SK-N-SH (cell line): ENCODE measurements around the gene ASB18. TPM values are rescaled to one million over a fixed set of nuclear protein-coding genes. Genes with fewer than 3 reads are reported as not detected.

Source experiments
- CTCF ChIA-PET: fragments of 300-600, 350-600 bp; formaldehyde crosslinking; extraction: SDS; loops from one replicate; lab custom pipeline; 2021; lab: Yijun Ruan, JAX
- POLR2A ChIA-PET: fragments of 350-600 bp; sonication (Branson Sonifier 250); formaldehyde crosslinking; extraction: SDS; loops from one replicate; lab custom pipeline; 2020; ENCODE audit warnings: antibody characterized with exemption, inconsistent platforms; lab: Yijun Ruan, JAX
- DNase-seq: peaks from one replicate; pipeline ENCODE4 v3.0.0; 2012
- H2AFZ ChIP-seq: fragments of 200-600 bp; sonication (generic); 2 replicates; pipeline ENCODE4 v1.8.1; 2016; ENCODE audit warnings: antibody characterized with exemption, mild to moderate bottlenecking, low read depth
- H3F3A ChIP-seq: fragments of 200-600 bp; sonication (generic); replicated peaks from 2 replicates; pipeline ENCODE3; 2016; ENCODE audit warnings: antibody characterized with exemption, mild to moderate bottlenecking; ENCODE audit not compliant: insufficient read depth
- H3K27ac ChIP-seq, 2 experiments: fragments of 200-500 bp in 1 of 2; fragments of 200-600 bp in 1 of 2; sonication (Bioruptor generic) in 1 of 2; sonication (generic), shearing (Covaris generic) in 1 of 2; 2 replicates each; pipeline versions ENCODE4 v1.5.1 to v1.6.1; 2014 to 2016; ENCODE audit warnings: low read depth in 2 of 2, inconsistent platforms in 1 of 2, low read length in 1 of 2, mild to moderate bottlenecking in 1 of 2, mixed read lengths in 1 of 2
- H3K27me3 ChIP-seq: fragments of 200-600 bp; sonication (generic), shearing (Covaris generic); 2 replicates; pipeline ENCODE4 v1.6.1; 2016; ENCODE audit warnings: mixed run types; ENCODE audit not compliant: insufficient read depth
- H3K36me3 ChIP-seq, 2 experiments: fragments of 200-500 bp in 1 of 2; fragments of 200-600 bp in 1 of 2; sonication (Bioruptor generic) in 1 of 2; sonication (generic) in 1 of 2; replicated peaks in 1 of 2; 2 replicates each; pipeline versions ENCODE3 to v1.5.1; 2014 to 2016; ENCODE audit warnings: low read length in 1 of 2, mild to moderate bottlenecking in 1 of 2; ENCODE audit not compliant: insufficient read depth in 2 of 2, control insufficient read depth in 1 of 2
- H3K4me1 ChIP-seq, 2 experiments: fragments of 200-500 bp in 1 of 2; fragments of 200-600 bp in 1 of 2; sonication (Bioruptor generic) in 1 of 2; sonication (generic), shearing (Covaris generic) in 1 of 2; 2 replicates each; pipeline versions ENCODE4 v1.5.1 to v1.6.1; 2014 to 2016; ENCODE audit warnings: low read depth in 1 of 2, low read length in 1 of 2, mixed run types in 1 of 2; ENCODE audit not compliant: insufficient read depth in 2 of 2, control insufficient read depth in 1 of 2
- H3K4me2 ChIP-seq: fragments of 200-600 bp; sonication (generic), shearing (Covaris generic); 2 replicates; pipeline ENCODE4 v1.6.1; 2017; ENCODE audit warnings: mixed run types
- H3K4me3 ChIP-seq, 2 experiments: fragments of 200-500 bp in 1 of 2; fragments of 200-600 bp in 1 of 2; sonication (Bioruptor generic) in 1 of 2; sonication (generic), shearing (Covaris generic) in 1 of 2; 2 replicates each; pipeline versions ENCODE4 v1.5.1 to v1.8.1; 2014 to 2016; ENCODE audit warnings: low read depth in 2 of 2, inconsistent platforms in 1 of 2, low read length in 1 of 2, mild to moderate bottlenecking in 1 of 2, mixed read lengths in 1 of 2, moderate library complexity in 1 of 2
- H3K79me2 ChIP-seq: fragments of 200-600 bp; sonication (generic); 2 replicates; pipeline ENCODE4 v1.8.1; 2017; ENCODE audit warnings: mild to moderate bottlenecking; ENCODE audit not compliant: insufficient read depth
- H3K9ac ChIP-seq: fragments of 200-600 bp; sonication (generic); 2 replicates; pipeline ENCODE4 v1.6.1; 2017; ENCODE audit warnings: mixed run types
- H3K9me2 ChIP-seq: fragments of 200-600 bp; sonication (generic); 2 replicates; pipeline ENCODE4 v1.6.1; 2017; ENCODE audit warnings: mixed run types
- H3K9me3 ChIP-seq: fragments of 200-600 bp; sonication (generic); 2 replicates; pipeline ENCODE4 v1.6.1; 2017; ENCODE audit warnings: mixed run types, mild to moderate bottlenecking, moderate library complexity
- H4K20me1 ChIP-seq: fragments of 200-600 bp; sonication (generic); 2 replicates; pipeline ENCODE4 v1.6.1; 2017; ENCODE audit warnings: mild to moderate bottlenecking, mixed run types; ENCODE audit not compliant: insufficient read depth
- CHD2 ChIP-seq: fragments of 150-350 bp; IDR thresholded peaks from 2 replicates; pipeline ENCODE4 v1.6.1; 2018; ENCODE audit warnings: low read length; ENCODE audit not compliant: partially characterized antibody
- EP300 ChIP-seq, 2 experiments: IDR thresholded peaks; 2 replicates each; pipeline versions ENCODE4 v1.4.0 to v1.6.1; 2012; ENCODE audit warnings: borderline replicate concordance in 1 of 2, low read depth in 1 of 2, low read length in 1 of 2
- EZH2phosphoT487 ChIP-seq: fragments of 200-600 bp; sonication (generic); IDR thresholded peaks from 2 replicates; pipeline ENCODE4 v1.6.1; 2017; ENCODE audit warnings: low read depth, mixed run types, mild to moderate bottlenecking, antibody characterized with exemption, moderate library complexity, borderline replicate concordance
- FOSL2 ChIP-seq: IDR thresholded peaks from 2 replicates; pipeline ENCODE4 v1.4.0; 2012; ENCODE audit warnings: low read depth, mild to moderate bottlenecking, moderate library complexity, borderline replicate concordance
- FOXM1 ChIP-seq: IDR thresholded peaks from 2 replicates; pipeline ENCODE4 v1.4.0; 2012; ENCODE audit warnings: low read depth, mild to moderate bottlenecking
- GABPA ChIP-seq: IDR thresholded peaks from 2 replicates; pipeline ENCODE4 v1.4.0; 2012; ENCODE audit warnings: low read depth, mild to moderate bottlenecking
- GATA2 ChIP-seq: sonication (generic); formaldehyde crosslinking; IDR thresholded peaks from 2 replicates; pipeline ENCODE4 v1.5.0; 2020; ENCODE audit warnings: mild to moderate bottlenecking, missing genetic modification reagents
- JUND ChIP-seq: IDR thresholded peaks from 2 replicates; pipeline ENCODE4 v1.4.0; 2012
- MXI1 ChIP-seq: IDR thresholded peaks from 2 replicates; pipeline ENCODE4 v1.6.1; 2012; ENCODE audit warnings: mild to moderate bottlenecking, low read depth, low read length, improper control_type of control experiment
- NFIC ChIP-seq: IDR thresholded peaks from 2 replicates; pipeline ENCODE4 v1.4.0; 2012; ENCODE audit warnings: borderline replicate concordance
- NRF1 ChIP-seq: IDR thresholded peaks from 2 replicates; pipeline ENCODE4 v1.6.1; 2012; ENCODE audit warnings: low read depth, mild to moderate bottlenecking, low read length
- RCOR1 ChIP-seq: fragments of 150-350 bp; IDR thresholded peaks from 2 replicates; pipeline ENCODE4 v1.6.1; 2017; ENCODE audit warnings: antibody characterized with exemption, low read length
- RFX5 ChIP-seq: IDR thresholded peaks from 2 replicates; pipeline ENCODE4 v1.6.1; 2012; ENCODE audit warnings: mild to moderate bottlenecking, improper control_type of control experiment, low read length
- SIN3A ChIP-seq: IDR thresholded peaks from 2 replicates; pipeline ENCODE4 v1.6.1; 2012; ENCODE audit warnings: low read depth, mild to moderate bottlenecking, low read length, moderate library complexity, borderline replicate concordance
- SMC3 ChIP-seq: IDR thresholded peaks from 2 replicates; pipeline ENCODE4 v1.6.1; 2012; ENCODE audit warnings: low read depth, low read length, improper control_type of control experiment
- TAF1 ChIP-seq: IDR thresholded peaks from 2 replicates; pipeline ENCODE4 v1.6.1; 2012; ENCODE audit warnings: low read depth, mild to moderate bottlenecking, low read length, moderate library complexity, borderline replicate concordance
- TCF12 ChIP-seq: IDR thresholded peaks from 2 replicates; pipeline ENCODE4 v1.4.0; 2012
- WGBS: methylation state at CpG from one replicate; pipeline ENCODE4 v1.1.6; 2017; ENCODE audit warnings: low lambda C conversion rate; 5-methylcytosine and 5-hydroxymethylcytosine counted together
- polyA plus RNA-seq, 3 experiments: library from polyadenylated mRNA; depleted of rRNA; stranded (reverse); fragments of >200 nt; gene quantifications; 2 replicates each; pipeline ENCODE4 v1.2.3, GENCODE V29; 2012
- TF ChIP-seq, protein P1 (sequence below): IDR thresholded peaks from 2 replicates; pipeline ENCODE4 v1.4.0; 2012; ENCODE audit warnings: low read depth, borderline replicate concordance
- TF ChIP-seq, protein P2 (sequence below): fragments of 200-600 bp; sonication (generic); IDR thresholded peaks from 2 replicates; pipeline ENCODE4 v1.6.1; 2017; ENCODE audit warnings: antibody characterized with exemption, mild to moderate bottlenecking, moderate library complexity
- TF ChIP-seq, protein P3 (sequence below): IDR thresholded peaks from 2 replicates; pipeline ENCODE4 v1.4.0; 2012; ENCODE audit warnings: low read depth

Gene ASB18
- polyA plus RNA-seq, 1 of the 3 experiments (the other 2 are of a cell fraction): not detected

DNA sequence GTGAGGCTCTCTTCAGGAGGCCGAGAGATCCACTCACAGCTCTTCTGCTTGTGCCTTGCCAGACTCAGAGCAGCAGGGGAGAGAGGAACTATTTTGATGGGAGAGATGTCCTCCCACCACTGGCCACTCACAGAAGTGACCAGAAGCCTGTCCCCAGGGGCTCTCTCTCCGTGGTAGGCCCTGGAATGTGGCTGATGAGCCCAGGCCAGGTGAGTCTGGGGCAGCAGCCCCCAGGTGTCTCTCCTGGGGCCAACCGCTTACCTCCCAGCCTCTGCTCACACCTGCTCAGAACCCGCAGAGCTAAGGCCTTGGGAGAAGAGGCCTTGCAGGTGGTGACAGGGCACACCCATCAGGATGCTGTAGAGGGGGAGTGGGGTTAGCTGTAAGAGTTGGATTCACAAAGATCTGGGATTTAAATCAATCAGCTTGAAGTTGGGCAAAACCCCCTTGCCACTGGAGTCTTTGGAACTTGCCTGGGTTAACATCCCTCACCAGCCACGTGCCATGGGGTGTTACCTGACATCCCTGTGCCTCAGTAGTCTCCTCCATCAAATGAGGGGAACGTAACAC is 29.1 kb upstream of the ASB18 start:
- ChIA-PET POLR2A (no interaction called here), CTCF (no interaction called here)
- no peak overlapping the region for H3K4me3 ChIP-seq
- H3K4me2 ChIP-seq: no peak overlapping the region
- H3K4me1 ChIP-seq: no peaks in the 10 kb centered on the region
- TF ChIP-seq MXI1 (no peak), SIN3A (no peak), RCOR1 (no peak), TCF12 (no peak), CHD2 (no peak), EZH2phosphoT487 (no peak), GABPA (no peak), GATA2 (no peak), RFX5 (no peak), FOSL2 (no peak), TAF1 (no peak), JUND (no peak), EP300 (IDR thresholded peaks at IDR 0.05; ENCODE audit: borderline replicate concordance in 1 of 2, low read depth in 1 of 2, low read length in 1 of 2) (no peak)
- TF ChIP-seq, protein P1, sequence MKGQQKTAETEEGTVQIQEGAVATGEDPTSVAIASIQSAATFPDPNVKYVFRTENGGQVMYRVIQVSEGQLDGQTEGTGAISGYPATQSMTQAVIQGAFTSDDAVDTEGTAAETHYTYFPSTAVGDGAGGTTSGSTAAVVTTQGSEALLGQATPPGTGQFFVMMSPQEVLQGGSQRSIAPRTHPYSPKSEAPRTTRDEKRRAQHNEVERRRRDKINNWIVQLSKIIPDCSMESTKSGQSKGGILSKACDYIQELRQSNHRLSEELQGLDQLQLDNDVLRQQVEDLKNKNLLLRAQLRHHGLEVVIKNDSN: no peak
- TF ChIP-seq, protein P2, sequence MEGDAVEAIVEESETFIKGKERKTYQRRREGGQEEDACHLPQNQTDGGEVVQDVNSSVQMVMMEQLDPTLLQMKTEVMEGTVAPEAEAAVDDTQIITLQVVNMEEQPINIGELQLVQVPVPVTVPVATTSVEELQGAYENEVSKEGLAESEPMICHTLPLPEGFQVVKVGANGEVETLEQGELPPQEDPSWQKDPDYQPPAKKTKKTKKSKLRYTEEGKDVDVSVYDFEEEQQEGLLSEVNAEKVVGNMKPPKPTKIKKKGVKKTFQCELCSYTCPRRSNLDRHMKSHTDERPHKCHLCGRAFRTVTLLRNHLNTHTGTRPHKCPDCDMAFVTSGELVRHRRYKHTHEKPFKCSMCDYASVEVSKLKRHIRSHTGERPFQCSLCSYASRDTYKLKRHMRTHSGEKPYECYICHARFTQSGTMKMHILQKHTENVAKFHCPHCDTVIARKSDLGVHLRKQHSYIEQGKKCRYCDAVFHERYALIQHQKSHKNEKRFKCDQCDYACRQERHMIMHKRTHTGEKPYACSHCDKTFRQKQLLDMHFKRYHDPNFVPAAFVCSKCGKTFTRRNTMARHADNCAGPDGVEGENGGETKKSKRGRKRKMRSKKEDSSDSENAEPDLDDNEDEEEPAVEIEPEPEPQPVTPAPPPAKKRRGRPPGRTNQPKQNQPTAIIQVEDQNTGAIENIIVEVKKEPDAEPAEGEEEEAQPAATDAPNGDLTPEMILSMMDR: no peak
- TF ChIP-seq, protein P3, sequence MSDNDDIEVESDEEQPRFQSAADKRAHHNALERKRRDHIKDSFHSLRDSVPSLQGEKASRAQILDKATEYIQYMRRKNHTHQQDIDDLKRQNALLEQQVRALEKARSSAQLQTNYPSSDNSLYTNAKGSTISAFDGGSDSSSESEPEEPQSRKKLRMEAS: no peak
- TF ChIP-seq, all 33 proteins: peak for 0
- H3K9me3 ChIP-seq: no peaks in the 10 kb centered on the region
- no peak overlapping the region for H2AFZ ChIP-seq
- H3K36me3 ChIP-seq: no peaks in the 10 kb centered on the region
- no peak for DNase-seq
- H3K9ac ChIP-seq: no peak overlapping the region
- no peaks in the 10 kb centered on the region for H3F3A ChIP-seq
- H3K79me2 ChIP-seq: no peaks in the 10 kb centered on the region
- H3K27me3 ChIP-seq: no peaks in the 10 kb centered on the region
- H3K27ac ChIP-seq: no peak overlapping the region
- no peaks in the 10 kb centered on the region for H3K9me2 ChIP-seq
- H4K20me1 ChIP-seq: no peaks in the 10 kb centered on the region
- 8% methylated on average over 2 of the region's 6 CpGs for WGBS

DNA sequence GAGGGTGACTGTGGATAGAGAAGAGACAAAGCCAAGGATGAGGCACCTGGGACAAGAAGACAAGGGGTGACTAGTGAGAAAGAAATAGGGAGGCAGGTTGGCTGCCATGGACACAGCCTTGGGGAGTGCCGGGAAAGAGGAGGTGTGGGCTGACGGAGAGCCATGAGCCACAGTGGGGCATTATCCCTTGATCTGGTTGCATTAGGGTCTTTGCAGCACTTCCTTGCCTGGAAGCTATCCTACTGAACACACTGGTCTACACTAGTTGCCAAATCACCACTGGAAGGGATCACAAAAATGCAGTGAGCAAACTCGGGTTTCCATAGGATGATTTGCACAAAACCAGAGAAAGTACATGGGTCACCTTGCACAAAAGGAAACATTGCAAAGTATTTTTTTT is 27.7 kb upstream of the ASB18 start:
- Histone ChIP-seq H3K4me3 (no peak overlapping the region), H3K4me2 (no peak overlapping the region), H3K36me3 (no peaks in the 10 kb centered on the region), H4K20me1 (no peaks in the 10 kb centered on the region), H3K79me2 (no peaks in the 10 kb centered on the region), H3K9me3 (no peaks in the 10 kb centered on the region), H3K4me1 (no peaks in the 10 kb centered on the region), H3K27ac (no peak overlapping the region), H3K27me3 (no peaks in the 10 kb centered on the region), H3K9me2 (no peaks in the 10 kb centered on the region), H3K9ac (no peak overlapping the region), H2AFZ (no peak overlapping the region), H3F3A (no peaks in the 10 kb centered on the region)
- no peak for DNase-seq
- WGBS: 5% methylated on average over 3 of the region's 3 CpGs
- POLR2A ChIA-PET: no interaction called here
- CTCF ChIA-PET: interaction anchor here (1.2 kb wide), 1 partner anchor 55 kb away, joined by 3 read pairs; no protein-coding TSS in a partner anchor
- TF ChIP-seq GABPA (no peak), TAF1 (no peak), FOXM1 (no peak), NFIC (no peak), NRF1 (no peak), RCOR1 (no peak), SIN3A (no peak), TCF12 (no peak), SMC3 (no peak), MXI1 (no peak)
- TF ChIP-seq, protein P1: no peak
- TF ChIP-seq, protein P2: no peak
